22Rv1 (cell line): ENCODE measurements around the gene SHROOM2.

Experiments used
- CTCF ChIP-seq: fragments of 450-650 bp; IDR thresholded peaks from 2 replicates; pipeline ENCODE4 v1.5.1; 2017; ENCODE audit warnings: mild to moderate bottlenecking
- ZFX ChIP-seq: fragments of 450-650 bp; IDR thresholded peaks from 2 replicates; pipeline ENCODE4 v1.6.1; 2017; ENCODE audit warnings: antibody characterized with exemption, borderline replicate concordance

GRCh38 chrX:9842541-9842940 lies 56.3 kb downstream of the SHROOM2 start:
- TF ChIP-seq CTCF (no peak), ZFX (no peak)
